CD4-positive, alpha-beta T cell treated with Interleukin-1 beta for 1 hour (primary cell): ENCODE results near the gene ZNG1C.
"Not testable (repeated sequence)": the region's sequence is repeated elsewhere in the genome, so short reads cannot be mapped to it uniquely, and the experiment has no call there.

Source experiments
- DNase-seq, 2 donors: peaks; one replicate each; pipeline ENCODE4 v3.0.0-alpha.2; 2020 to 2022

ZNG1C gene

GRCh38 chr9:68343242-68343641 lies 101.5 kb downstream of the ZNG1C start:
- not testable (repeated sequence) for DNase-seq

- DNase-seq, result not testable (repeated sequence)
Observed at GRCh38 chr9:68343992-68344391, 102.2 kb downstream of the ZNG1C start.
